Measurements from ENCODE around the gene POLR2C.
"Not testable (repeated sequence)": the region's sequence is repeated elsewhere in the genome, so short reads cannot be mapped to it uniquely, and the experiment has no call there.

Gene POLR2C

DNA sequence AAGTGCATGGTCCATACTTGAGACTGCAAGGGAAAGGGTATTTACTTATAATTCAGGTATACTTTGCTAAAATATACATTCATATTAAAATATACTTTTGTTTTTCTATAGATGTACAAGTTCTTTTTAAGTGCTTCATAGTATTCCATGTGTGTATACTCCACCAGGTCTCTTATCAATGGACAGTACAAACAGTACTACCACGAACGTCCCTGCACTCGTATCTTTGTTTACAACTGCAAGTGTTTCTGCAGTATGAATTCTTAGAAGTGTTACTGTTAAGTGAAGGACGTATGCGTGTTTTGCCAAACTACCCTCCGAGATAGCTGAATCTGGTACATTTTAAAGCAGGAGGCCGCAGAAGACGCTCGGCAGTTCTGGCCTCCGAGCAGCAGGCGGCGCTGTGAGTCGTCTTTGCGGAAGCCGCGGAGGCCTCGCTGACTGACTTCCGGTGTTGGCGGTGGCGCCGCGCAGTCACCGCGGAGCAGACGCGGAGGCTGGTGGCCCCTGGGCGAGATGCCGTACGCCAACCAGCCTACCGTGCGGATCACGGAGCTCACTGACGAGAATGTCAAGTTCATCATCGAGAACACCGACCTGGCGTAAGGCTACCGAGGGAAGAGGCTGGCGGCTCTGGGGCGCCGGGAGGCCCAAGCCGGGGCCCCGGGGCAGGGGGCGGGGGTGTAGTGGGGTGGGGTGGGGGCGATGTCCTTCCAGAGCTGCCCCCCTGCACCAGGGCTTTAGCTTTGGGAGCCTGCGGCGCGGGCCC lies at the start of gene POLR2C:
POLR2C (plus strand) TSS at position 471 of the 769 bp plus-strand sequence; CDS start at position 517, 46 bp downstream.
- peak; percentile 72 for DNase-seq

DNA sequence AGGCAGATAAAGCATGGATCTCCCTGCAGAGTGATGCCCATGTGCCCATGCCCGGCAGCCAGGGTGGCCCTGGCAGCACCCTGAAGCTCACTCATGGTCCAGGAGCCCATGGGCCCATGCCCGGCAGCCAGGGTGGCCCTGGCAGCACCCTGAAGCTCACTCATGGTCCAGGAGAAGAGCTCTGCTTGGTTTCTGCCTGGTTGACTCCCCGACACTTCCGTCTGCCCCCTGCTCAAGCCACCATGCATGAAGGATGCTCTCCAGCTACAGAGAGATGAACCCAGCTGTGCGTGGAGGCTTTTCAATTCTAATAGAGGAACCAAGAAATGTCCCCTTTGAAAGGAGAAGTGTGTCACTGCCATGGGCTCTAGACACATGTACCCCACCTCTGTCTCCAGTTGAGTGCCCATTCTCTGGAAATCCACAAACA lies 49.2 kb upstream of the POLR2C start:
- no peak for DNase-seq

DNA sequence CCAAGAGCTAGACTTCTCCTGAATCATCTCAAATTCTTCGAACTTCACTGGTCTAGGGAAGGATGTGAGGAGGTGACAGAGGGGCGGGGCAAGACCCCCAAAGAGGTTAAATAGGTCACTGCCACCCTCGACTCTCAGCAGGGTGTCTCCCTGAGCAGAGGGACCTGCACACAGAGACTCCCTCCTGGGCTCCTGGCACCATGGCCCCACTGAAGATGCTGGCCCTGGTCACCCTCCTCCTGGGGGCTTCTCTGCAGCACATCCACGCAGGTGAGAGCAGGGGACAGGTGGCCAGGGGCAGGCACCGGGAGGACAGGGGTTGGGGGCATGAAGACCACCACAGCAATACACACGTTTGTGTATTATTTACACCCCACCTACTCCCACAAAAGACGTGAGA lies 48.7 kb upstream of the POLR2C start:
- DNase-seq: no peak

DNA sequence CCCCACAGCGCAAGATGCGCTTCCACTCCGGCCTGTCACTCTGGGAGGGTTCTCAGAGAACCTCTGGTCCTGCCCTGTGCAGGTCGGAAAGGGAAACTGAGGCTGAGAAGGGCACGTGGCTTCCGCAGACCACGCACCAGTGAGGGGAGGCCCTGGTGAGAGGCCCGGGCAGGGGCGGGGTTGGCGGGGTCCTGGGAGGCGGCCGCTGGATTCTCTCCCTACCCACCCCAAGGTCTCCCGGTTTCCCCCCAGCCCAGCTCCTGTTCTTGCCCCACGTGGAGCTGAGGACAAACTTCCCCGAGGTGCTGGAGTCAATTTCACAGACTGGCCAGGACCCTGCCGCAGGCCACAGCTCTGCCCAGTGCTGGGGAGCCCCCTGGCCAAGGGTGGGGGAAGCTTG lies 46.4 kb upstream of the POLR2C start:
- DNase-seq: no peak

DNA sequence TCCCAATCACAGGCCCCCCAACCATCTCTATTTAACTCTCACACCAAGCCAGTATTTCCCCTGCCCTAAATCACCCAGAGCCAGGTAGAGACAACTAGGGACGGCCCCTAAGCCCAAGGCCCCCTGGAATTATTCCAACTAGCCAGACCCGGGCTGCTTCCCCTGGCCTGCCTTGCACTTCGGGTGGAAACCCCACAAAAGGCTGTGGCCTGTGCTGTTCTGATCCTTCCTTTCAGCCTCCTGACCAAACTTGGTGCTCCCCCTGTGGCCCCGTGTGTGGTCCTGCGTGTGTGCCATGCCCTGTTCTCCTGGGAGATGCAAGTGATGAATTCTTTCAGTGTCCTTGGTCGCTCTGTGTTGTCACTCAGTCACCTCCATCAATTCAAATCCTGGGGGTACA lies 43.0 kb upstream of the POLR2C start:
- DNase-seq: no peak

DNA sequence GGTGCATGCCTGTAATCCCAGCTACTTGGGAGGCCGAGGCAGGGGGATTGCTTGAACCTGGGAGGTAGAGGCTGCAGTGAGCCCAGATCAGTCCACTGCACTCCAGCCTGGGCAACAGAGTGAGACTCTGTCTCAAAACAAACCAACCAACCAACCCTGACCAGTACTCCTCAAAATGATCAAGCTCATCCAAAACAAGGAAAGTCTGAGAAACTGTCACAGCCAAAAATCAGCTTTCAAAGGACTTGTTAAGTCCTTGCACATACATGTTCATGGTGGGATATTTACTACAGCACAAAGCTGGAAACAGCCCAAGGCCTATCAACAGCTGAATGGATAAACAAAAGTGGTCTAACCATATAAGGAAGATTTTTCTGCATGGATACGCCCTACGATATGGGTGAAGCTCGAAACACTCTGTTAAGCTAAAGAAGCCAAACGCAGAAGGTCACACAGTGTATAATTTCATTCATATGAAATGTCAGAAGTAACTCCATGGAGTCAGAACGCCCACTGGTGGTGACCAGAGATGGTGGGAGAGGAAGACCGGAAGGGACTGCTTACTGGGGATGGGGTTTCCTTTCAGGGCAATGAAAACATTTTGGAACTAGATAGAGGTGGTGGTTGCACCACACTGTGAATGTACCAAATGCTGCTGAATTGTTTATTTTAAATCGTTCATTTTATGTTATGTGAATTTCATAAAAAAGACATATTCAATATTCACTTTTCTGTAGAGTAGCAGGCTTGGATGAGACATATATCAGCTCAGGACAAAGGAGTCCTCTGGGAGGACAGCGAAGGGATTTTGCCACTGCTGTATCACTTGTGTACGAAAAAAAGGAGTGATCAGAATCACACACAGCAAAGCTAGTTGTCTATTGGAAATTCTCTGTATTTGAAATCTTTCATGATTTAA lies 40.2 kb upstream of the POLR2C start:
- DNase-seq: no peak

DNA sequence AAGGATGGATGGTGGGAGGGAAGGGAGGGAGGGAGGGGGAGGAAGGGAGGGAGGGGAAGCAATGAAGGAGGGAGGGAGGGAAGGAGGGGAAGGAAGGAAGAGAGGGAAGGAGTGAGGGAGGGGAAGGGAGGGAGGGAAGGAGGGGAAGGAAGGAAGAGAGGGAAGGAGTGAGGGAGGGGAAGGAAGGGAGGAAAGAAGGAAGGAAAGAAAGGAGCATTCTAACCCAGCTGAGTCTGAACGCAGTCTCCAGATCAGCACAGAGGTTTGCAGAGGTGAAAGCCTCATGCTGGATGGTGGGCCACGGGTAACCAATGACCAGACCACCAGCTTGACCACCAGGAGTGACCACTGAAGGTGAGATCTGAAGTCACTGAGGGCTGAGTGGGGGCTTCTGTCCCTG lies 39.3 kb upstream of the POLR2C start:
- DNase-seq: no peak

DNA sequence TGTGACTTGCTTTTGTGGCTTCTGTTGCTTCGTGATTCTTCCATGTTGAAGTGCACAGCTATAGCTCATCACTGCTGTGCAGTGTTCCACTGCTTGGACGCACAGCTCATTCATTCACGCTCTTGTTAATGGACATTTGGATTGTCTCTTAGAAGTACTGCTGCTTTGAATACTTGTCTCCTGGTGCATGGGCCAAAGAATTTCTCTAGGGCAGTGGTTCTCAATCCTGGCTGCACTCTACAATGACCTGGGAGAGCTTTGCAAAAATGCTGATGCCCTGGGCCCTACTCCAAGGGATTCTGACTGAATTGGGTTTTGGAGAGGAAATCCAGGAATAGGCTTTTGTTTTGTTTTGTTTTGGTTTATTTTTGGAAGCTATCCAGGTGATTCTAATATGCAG lies 37.9 kb upstream of the POLR2C start:
- DNase-seq: no peak

DNA sequence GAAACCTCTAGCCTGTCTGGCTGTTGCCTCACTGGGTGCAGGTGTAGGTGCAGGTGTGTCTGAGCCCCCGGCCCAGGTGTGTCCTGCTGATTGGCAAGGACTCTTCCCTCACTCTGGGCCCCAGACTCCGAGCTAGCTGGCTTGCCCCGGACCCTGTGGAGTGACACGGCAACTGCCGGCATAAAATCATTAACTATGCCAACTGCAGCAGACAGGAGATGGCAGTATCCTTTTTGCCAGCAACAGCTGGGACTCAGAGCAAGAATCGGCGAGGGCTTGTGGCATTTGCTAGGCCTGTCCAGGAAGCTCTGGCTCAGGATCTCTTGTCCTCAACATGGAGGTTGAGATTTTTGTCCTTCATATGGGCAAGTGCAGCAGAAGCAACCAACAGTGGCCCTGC lies 36.1 kb upstream of the POLR2C start:
- no peak for DNase-seq

DNA sequence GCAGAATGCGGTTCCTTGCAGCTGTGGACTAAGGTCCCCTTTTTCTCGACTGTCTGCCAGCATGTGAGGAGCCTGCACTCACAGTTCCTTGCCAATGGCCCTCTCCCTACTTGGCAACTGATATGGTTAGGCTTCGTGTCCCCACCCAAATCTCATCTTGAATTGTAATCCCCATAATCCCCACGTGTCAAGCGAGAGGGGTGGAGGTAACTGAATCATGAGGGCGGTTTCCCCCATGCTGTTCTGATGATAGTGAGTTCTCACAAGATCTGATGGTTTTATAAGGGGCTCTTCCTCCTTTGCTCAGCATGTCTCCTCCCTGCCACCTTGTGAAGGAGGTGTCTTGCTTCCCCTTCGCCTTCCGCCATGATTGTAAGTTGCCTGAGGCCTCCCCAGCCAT lies 35.2 kb upstream of the POLR2C start:
- DNase-seq: no peak

DNA sequence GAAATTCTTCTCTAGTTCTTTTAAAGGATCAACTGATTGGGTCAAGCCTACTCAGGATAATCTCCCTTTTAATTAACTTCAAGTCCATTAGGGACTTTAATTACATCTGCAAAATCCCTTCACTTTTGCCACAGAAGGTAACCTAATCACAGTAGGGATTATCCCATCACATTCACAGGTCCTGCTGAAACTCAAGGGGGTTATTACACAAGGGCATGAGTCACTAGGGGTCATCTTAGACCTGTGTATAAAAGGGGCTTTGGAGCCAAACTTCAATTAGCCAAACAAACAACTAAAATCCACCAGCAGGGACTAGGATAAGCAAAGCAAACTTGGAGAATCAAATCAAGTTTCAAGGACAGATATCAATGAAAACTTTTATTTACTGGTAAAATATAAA lies 34.7 kb upstream of the POLR2C start:
- no peak for DNase-seq

DNA sequence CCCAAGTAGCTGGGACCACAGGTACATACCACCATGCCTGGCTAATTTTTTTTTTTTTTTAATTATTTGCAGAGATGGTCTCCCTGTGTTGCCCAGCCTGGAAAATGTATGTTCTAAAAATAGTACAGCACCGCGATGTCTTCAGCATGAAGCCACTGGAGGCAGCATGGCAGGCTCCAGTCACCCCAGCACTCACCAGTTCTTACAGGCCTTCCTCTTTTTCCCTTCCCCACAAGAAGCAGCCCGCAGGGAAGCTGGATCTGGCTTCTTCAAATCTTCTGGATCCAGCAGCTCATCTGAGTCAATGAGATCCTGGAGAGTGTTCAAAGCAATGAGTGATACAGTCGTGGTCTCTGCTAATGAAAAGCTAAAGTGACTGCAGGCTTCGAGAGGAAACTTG lies 31.5 kb upstream of the POLR2C start:
- DNase-seq: no peak

DNA sequence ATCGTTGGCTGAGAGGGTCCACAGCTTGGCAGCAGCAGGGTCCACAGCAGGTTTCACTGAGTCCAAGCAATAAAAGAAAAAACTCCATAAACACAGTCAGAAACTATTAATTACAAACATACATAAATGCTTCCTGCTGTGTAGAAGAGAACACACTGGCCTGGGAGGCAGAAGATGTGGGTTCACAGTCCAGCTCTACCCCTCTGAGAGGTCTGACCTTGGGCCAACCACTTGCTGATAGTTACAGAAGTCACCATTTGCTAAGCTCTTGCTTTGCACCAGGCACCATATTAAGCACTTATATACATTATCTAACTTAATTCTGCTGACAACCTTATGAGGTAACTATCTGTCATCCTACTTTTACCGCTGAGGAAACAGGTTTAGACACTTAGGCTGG lies 30.0 kb upstream of the POLR2C start:
- DNase-seq: no peak

DNA sequence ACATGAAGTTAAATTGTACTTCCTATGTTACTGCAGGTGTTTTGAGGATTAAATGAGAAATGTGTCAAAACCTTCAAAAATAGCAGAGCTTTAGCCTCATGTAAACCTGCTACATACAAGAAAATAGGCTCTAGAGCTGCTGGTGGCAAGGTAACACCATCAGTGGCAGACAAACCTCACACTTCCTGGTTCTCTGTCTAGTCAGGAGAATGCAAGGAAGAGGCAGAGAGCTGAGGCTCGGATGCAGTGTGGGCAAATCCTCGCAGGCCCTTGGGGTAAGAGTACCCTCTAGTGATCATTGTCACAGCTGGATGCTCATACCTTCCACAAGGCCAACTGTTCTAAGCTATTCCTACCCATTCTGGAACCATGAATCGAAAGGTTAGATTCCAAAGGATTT lies 29.5 kb upstream of the POLR2C start:
- DNase-seq: no peak

DNA sequence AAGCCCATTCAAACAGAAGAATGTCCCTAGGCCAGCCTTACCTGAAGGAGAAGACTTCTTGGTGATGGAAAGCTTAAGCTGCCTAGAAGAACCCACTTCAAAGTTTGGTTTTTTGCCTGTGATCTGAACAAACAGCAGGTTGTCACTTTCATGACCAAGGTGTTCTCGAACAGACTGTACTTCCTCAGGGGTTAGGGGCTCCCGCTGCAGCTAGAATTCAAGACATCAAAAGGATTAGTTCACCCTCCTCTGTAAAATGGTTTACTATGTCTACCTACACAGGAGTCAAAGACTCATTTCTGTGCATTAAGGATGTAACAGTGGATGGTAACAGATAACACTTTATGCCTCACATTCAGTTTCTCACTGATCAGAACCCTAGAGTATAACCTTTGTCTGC lies 28.5 kb upstream of the POLR2C start:
- no peak for DNase-seq

DNA sequence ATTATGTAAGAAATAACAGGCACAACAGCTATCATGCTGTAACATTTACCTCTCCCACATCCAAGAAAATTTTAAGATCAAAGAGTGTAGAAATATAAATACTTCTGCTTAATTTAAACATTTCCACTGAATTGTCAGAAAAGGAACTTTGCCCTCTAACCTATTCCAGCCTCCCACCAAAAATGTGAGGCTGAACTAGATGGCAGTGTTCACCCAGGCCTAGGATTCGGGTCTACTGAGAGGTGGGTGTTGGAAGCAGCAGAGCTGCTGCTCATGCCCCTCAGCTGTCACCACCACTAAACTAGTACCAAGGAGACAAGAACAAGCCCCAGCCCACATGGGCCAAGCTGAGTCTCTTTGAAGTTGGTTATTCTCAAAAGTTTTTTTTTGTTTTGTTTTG lies 26.6 kb upstream of the POLR2C start:
- DNase-seq: no peak

DNA sequence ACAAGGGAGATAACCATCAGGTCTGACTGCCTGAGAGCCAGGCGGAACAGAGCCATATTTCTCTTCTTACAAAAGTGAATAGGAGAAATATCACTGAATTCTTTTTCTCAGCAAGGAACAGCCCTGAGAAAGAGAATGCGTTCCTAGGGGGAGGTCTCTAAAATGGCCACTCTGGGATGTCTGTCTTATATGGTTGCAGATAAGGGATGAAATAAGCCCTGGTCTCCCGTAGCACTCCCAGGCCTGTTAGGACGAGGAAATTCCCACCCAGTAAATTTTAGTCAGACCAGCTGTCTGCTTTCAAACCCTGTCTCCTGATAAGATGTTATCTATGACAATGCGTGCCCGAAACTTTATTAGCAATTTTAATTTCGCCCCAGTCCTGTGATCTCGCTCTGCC lies 22.5 kb upstream of the POLR2C start:
- DNase-seq: not testable (repeated sequence)

DNA sequence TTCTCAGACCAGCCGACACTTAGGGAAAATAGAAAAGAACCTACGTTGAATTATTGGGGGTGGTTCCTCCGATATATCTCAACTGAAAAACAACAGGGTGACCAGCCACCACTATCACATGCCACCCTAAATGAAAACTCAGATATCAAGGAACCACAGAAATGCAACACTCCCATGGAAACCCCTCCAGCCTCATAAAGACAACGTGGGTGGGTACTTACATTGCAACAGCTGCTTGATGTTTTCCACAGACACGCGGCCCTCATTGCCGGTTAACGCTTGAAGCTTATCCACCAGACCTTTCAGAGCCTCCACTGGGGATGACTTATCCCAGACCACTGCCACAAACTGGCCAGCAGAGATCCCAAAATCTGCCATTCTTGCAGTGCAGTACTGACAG lies 21.9 kb upstream of the POLR2C start:
- not testable (repeated sequence) for DNase-seq

DNA sequence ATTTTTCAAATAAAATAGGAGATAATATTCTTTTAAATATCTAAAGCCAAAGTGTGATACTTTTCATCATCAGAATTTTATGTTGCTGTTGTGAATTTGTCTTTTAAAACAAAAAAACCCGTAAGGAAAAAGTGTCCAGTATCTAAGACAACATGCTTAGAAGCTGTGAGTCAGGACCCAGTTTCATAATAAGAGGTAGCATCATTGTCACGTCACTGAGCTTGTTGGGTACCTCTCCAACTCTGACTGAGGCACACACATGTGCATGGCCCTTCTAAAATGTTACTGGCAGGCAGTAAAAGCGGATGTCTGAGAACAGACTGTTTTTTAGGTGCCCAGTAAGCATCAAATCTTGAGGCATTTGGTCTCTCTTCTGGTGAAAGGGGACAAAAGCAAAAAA lies 17.8 kb upstream of the POLR2C start:
- DNase-seq: no peak

DNA sequence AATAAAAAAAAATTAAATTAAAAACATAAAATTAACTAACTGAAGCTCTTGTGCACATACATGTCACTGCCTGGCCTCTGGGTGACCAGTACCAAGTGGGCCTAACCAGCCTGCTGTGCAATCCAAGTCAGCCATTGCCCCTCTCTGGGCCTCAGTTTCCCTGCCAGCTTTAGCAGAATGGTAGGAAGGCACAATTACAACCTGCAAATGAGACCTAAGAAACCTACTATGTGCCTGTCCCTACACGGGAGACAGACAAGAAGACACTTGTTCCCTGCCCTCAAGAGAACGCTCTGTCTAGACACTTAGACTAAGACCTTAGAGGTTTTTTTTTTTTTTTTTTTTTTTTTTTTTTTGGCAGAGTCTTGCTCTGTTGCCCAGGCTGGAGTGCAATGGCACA lies 17.0 kb upstream of the POLR2C start:
- DNase-seq: no peak

DNA sequence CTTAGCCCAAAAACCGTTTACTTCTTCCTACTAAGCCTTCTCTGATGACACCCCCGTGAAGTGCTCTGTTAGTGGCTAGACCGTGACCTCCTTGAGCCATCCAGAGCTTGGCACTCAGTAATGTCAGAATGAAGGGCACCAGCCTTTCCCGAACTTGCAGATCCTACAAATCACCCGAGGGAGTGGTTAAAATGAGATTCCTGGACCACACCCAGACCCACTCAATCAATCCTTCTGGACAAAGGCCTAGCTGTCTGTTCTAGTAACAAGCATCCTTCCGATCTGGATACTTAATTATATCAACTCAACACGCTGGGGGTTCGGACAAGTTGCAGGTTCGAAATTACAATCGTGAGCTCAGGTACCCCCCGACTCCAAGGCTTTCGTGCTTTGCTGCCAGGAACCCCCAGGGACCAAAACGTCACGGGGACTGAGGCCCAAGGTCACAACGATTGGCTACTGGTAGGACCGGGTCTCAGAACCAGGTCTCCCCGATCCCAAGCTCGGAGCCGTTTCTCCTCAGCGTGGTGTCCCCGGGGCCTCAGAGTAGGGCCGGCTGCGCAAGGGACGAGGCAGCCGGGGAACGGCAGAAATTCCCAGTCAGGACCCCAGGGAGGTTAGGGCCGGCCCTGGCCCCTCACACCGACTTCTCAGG lies 15.8 kb upstream of the POLR2C start:
- no peak for DNase-seq

DNA sequence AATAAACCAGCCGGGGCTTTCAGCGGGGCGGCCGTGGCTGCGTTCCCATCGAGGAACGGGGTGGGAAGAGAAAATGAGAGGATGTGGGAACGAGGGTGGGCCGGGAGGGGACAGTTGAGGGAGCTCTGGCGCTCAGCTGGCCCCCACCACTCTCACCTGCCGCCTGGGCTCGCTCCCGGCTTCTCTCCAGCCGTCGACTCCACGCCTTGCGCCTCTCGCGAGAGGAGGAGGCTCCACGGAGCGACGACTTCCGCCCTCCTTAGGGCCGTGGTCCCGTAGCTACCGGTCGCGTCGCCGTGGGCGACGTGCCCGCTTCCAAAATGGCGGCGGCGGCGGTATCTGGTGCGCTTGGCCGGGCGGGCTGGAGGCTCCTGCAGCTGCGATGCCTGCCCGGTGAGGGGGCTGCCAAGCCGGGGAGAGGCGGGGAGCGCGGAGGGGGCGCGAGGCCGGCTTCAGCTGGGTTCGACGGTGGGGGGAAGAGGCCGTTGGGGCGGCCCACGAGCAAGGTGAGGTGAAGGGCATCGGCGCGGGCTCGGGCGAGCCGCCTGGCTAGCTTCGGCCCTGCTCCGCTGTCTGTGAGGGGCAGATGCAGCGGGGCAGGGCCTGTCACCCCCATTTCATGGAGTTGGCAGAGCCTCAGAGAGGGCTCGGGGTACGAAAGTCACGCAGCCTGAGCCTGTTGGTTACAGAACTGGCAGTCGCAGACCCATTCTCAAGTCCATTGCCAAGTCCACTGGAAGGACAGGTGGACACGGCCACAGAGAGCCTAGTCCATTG lies 15.1 kb upstream of the POLR2C start, which contains the start of the genes CIAPIN1 and COQ9:
CIAPIN1 (minus strand) TSS at position 200 of the 777 bp plus-strand sequence. CDS start 6,457 bp downstream, outside the sequence.
COQ9 (plus strand) TSS at position 294 of the 777 bp plus-strand sequence; CDS start at position 321, 27 bp downstream.
- DNase-seq: peak; percentile 83

DNA sequence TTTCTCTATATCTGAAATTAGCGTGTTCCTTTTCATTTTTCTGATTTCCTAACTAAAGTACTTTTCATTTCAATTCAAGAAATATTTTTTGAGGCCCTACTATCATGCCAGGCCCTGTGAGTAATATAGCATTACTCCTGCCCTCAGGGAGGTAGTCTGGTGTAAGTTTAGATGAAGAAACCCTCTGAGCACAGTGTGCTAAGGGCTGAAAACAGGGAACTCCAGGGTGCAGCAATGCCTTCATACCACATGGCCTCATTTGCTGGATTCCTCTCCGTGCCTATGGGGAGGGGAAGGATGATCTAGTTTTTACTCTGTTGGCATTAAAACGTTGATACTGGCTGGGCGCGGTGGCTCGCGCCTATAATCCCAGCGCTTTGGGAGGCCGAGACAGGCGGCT lies 10.5 kb upstream of the POLR2C start:
- DNase-seq: no peak

Measured in GDM1 (cell line).